ENCODE measurements around the gene OR6B1.

The OR6B1 gene

DNA sequence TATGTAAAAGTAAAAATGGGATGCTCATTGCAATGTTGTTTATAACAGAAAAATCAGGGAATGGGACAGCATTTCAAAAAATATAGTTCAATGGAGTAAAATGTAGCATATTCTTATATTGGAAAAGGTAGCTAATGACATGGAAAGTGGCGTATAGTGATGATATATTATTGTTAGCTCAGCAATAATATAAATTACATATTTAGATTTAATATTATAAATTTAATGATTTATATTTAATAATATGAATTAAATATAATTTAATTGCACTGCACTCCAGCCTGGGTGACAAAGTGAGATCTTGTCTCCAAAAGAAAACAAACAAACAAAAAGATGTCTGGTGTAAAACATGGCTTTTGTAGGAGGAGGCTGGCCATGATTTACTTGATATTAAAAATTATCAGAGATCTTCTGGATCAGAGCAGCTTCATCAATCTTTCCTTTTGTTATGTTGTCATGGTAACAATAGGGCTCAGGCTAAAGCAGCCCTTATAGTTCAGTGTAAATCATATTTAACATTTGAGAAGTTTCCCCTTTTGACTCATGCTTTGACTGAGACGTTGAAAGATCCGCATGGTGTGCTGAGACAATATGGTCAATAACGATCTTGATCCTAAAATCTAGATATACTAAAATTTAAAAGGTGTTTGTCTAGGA, 23.2 kb downstream of the OR6B1 start:
- H3K27ac ChIP-seq, result no peak overlapping the region
- H3K27me3 ChIP-seq, result no peaks in the 10 kb centered on the region
- H3K36me3 ChIP-seq, result no peaks in the 10 kb centered on the region
- TF ChIP-seq, protein P1, sequence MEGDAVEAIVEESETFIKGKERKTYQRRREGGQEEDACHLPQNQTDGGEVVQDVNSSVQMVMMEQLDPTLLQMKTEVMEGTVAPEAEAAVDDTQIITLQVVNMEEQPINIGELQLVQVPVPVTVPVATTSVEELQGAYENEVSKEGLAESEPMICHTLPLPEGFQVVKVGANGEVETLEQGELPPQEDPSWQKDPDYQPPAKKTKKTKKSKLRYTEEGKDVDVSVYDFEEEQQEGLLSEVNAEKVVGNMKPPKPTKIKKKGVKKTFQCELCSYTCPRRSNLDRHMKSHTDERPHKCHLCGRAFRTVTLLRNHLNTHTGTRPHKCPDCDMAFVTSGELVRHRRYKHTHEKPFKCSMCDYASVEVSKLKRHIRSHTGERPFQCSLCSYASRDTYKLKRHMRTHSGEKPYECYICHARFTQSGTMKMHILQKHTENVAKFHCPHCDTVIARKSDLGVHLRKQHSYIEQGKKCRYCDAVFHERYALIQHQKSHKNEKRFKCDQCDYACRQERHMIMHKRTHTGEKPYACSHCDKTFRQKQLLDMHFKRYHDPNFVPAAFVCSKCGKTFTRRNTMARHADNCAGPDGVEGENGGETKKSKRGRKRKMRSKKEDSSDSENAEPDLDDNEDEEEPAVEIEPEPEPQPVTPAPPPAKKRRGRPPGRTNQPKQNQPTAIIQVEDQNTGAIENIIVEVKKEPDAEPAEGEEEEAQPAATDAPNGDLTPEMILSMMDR (IDR thresholded peaks at IDR 0.05), result no peak
- DNase-seq, result no peak
- peaks cover 0 to 7% (median 0%) of the 10 kb centered on the region in 4 donors for H3K4me1 ChIP-seq
- no peak overlapping the region for H3K4me3 ChIP-seq
- no peaks in the 10 kb centered on the region for H3K9me3 ChIP-seq
- intact Hi-C loops (cut with DNase I; ENCODE audit: low total_unique reads), result no loop called here

DNA sequence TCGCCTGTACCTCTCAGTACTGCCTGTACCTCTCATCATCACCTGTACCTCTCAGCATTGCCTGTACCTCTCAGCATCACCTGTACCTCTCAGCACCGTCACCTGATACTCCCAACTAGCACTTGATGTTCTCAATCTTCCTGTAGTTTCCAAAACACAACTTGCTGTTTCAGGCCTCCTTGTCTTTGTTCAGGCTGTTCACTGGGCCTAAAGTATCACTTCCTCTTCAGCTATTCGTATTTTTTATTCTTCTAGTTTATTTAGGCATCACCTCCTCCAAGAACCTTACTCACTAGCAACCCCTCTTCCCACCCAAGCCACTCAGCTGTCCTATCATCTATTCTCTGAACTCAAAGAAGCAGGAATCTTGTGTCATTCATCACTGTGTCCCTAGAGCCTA, 24.1 kb downstream of the OR6B1 start:
- TF ChIP-seq, protein P1 (IDR thresholded peaks at IDR 0.05), result no peak
- Histone ChIP-seq H3K9me3 (no peaks in the 10 kb centered on the region), H3K27me3 (no peaks in the 10 kb centered on the region), H3K27ac (no peak overlapping the region), H3K4me3 (no peak overlapping the region), H3K36me3 (no peaks in the 10 kb centered on the region), H3K4me1 (peaks cover 0 to 6% (median 0%) of the 10 kb centered on the region in 4 donors)
- intact Hi-C loops (cut with DNase I; ENCODE audit: low total_unique reads), result no loop called here
- no peak for DNase-seq

DNA sequence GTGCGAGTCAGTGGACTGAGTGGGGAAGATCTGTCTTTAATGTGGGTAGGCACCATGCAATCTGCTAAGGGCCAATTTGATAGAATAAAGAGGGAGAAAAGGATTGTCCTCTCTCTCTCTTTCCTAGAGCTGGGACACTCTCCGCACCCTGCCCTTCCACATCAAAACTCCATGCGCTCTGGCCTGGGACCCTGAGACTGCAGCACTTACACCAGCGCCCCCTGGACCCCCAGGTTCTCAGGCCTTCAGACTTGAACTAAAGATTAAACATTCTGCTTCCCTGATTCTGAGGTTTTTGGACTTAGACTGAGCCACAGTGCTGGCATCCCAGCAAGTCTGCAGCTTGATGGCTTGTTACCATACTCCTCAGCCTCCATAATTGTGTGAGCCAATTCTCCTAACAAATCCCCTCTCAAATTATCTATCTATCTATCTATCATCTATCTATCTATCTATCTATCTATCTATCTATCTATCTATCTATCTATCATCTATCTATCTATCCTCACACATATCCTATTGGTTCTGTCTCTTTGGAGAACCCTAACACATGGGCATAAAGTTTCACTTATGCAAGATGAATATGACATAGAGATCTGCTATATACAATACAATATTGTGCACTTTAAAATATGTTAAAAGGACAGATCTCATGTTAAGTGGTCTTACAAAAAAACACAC, 26.2 kb downstream of the OR6B1 start:
- TF ChIP-seq, protein P1 (IDR thresholded peaks at IDR 0.05), result no peak

DNA sequence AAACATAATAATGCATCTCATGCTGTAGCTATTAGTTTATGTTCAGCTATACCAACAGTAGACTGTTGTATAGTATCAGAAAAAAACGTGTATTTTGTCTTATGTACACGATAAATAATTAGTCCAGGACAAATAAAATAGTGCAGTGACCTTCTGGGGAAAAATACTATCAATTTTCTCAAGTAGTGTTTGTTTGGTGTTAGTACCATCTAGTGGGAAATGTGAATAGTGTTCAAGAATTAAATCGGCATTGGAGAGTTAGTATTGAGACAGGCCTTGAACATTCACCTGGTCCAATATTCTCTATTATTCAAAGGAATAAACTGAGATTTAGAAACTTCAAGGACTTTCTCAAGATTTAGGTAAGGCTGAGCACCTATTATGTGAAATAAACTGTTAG, 26.9 kb downstream of the OR6B1 start:
- no peak overlapping the region for H3K27ac ChIP-seq
- no peak for DNase-seq
- H3K36me3 ChIP-seq, result no peaks in the 10 kb centered on the region
- H3K4me1 ChIP-seq, result no peaks in the 10 kb centered on the region
- TF ChIP-seq, protein P1 (IDR thresholded peaks at IDR 0.05), result peak; percentile 43 to 52
- no peak overlapping the region for H3K4me3 ChIP-seq
- H3K9me3 ChIP-seq, result no peaks in the 10 kb centered on the region
- intact Hi-C loops (cut with DNase I; ENCODE audit: low total_unique reads), result no loop called here
- no peaks in the 10 kb centered on the region for H3K27me3 ChIP-seq

More for the DNA sequence above, 26.2 kb downstream of the OR6B1 start:
- H3K27me3 ChIP-seq, result no peaks in the 10 kb centered on the region
- H3K36me3 ChIP-seq, result no peaks in the 10 kb centered on the region
- H3K9me3 ChIP-seq, result no peaks in the 10 kb centered on the region
- H3K4me1 ChIP-seq, result no peaks in the 10 kb centered on the region
- no peak overlapping the region for H3K27ac ChIP-seq
- no peak overlapping the region for H3K4me3 ChIP-seq
- no peak for DNase-seq
- intact Hi-C loops (cut with DNase I; ENCODE audit: low total_unique reads), result no loop called here

DNA sequence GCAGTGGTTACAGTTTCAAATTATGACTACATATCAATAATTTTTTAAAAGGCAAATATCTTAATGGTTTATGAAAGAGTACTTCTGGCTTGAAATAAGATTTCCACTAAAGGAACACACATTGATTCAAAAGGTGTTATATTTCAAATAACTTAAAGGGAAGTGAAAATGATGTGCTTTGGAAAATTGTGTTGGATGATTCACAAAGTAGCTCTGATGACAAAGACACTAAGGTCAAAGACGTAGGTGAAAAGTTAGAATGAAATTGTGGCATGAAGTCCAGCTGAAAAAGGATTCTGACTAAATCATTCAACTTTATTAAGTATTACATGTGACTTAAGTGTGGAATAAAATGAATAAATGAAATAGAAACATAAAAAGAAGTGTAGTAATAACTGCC, 27.9 kb downstream of the OR6B1 start:
- H3K9me3 ChIP-seq, result no peaks in the 10 kb centered on the region
- H3K4me3 ChIP-seq, result no peak overlapping the region
- H3K36me3 ChIP-seq, result no peaks in the 10 kb centered on the region
- intact Hi-C loops (cut with DNase I; ENCODE audit: low total_unique reads), result no loop called here
- DNase-seq, result no peak
- no peak overlapping the region for H3K27ac ChIP-seq
- TF ChIP-seq, protein P1 (IDR thresholded peaks at IDR 0.05), result no peak
- H3K4me1 ChIP-seq, result no peaks in the 10 kb centered on the region
- no peaks in the 10 kb centered on the region for H3K27me3 ChIP-seq

Data from tibial artery (tissue), 4 donors.